Measurements from ENCODE around the gene POU6F2. TPM values are rescaled to one million over a fixed set of nuclear protein-coding genes. Genes with fewer than 3 reads are reported as not detected.
"Not testable (repeated sequence)": the region's sequence is repeated elsewhere in the genome, so short reads cannot be mapped to it uniquely, and the experiment has no call there.

The POU6F2 gene
- total and polyA plus RNA-seq, 12 donors: 0.03 to 0.31 (median 0.19) TPM; not detected in 9

DNA sequence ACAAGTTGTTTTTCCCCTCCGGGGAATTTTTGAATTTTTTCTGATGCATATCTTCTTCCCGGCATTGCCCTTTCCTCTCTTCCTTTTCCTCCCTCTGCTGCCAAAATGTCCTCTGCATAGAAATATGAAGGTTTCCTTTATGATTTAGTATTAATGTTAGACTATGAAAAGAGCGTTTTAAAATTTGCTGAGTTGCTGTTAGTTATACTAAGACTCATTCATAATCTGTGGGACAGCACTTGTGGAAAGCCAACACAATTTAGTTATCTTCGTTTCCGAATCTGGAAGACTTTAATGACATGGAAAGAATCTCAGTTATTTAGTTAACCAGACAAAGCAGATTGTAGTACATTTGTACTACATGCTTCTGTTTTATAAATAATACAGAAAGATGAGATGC lies 25.0 kb downstream of the POU6F2 start:
- TF ChIP-seq, protein P1, sequence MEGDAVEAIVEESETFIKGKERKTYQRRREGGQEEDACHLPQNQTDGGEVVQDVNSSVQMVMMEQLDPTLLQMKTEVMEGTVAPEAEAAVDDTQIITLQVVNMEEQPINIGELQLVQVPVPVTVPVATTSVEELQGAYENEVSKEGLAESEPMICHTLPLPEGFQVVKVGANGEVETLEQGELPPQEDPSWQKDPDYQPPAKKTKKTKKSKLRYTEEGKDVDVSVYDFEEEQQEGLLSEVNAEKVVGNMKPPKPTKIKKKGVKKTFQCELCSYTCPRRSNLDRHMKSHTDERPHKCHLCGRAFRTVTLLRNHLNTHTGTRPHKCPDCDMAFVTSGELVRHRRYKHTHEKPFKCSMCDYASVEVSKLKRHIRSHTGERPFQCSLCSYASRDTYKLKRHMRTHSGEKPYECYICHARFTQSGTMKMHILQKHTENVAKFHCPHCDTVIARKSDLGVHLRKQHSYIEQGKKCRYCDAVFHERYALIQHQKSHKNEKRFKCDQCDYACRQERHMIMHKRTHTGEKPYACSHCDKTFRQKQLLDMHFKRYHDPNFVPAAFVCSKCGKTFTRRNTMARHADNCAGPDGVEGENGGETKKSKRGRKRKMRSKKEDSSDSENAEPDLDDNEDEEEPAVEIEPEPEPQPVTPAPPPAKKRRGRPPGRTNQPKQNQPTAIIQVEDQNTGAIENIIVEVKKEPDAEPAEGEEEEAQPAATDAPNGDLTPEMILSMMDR (IDR thresholded peaks at IDR 0.05): no peak
- TF ChIP-seq POLR2A (IDR thresholded peaks at IDR 0.05): no peak
- no peak for DNase-seq
- WGBS, 4 donors: 54 to 62% (median 57%) methylated on average over 5 of the region's 5 CpGs
- no peaks in the 10 kb centered on the region for H3K4me1 ChIP-seq (replicated peaks in 1 of 2)
- intact Hi-C loops (cut with DNase I): no loop called here
- no peaks in the 10 kb centered on the region for H3K27me3 ChIP-seq
- H3K4me3 ChIP-seq: no peak overlapping the region
- no peaks in the 10 kb centered on the region for H3K36me3 ChIP-seq (replicated peaks in 1 of 2)
- H3K9me3 ChIP-seq (replicated peaks in 1 of 3): no peaks in the 10 kb centered on the region
- H3K27ac ChIP-seq: no peak overlapping the region

DNA sequence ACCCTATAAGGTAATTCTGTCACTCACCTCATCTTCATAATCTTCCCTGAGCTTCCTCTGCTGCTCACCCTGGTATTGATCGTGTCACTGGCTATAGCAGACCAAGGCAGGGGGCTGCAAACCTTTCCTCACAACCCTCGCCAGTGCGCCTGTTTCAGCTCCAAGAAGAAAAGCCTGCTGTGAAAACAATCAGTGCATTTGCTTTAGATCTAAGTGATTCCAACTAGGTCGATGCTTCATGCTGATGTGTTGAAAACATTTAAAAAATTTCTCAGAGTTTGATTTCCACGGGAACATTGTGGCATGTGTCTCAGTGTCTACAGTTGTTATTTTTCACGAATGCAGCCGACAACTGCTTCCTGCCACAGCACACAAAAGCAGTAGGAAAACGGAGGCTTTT lies 27.3 kb downstream of the POU6F2 start:
- H3K27me3 ChIP-seq: no peaks in the 10 kb centered on the region
- intact Hi-C loops (cut with DNase I): no loop called here
- H3K4me3 ChIP-seq: no peak overlapping the region
- H3K27ac ChIP-seq: no peak overlapping the region
- TF ChIP-seq, protein P1 (IDR thresholded peaks at IDR 0.05): no peak
- TF ChIP-seq POLR2A (IDR thresholded peaks at IDR 0.05): no peak
- H3K36me3 ChIP-seq (replicated peaks in 1 of 2): no peaks in the 10 kb centered on the region
- H3K4me1 ChIP-seq (replicated peaks in 1 of 2): no peaks in the 10 kb centered on the region
- WGBS, 4 donors: 44 to 48% (median 47%) methylated on average over 8 of the region's 8 CpGs
- no peaks in the 10 kb centered on the region for H3K9me3 ChIP-seq (replicated peaks in 1 of 3)
- DNase-seq: no peak

GRCh38 chr7:39005461-39005860 lies 27.8 kb downstream of the POU6F2 start:
- intact Hi-C loops (cut with DNase I): no loop called here
- WGBS, 4 donors: 60 to 93% (median 80%) methylated on average over 5 to 6 of the region's 6 CpGs
- no peaks in the 10 kb centered on the region for H3K9me3 ChIP-seq (replicated peaks in 1 of 3)
- TF ChIP-seq POLR2A (IDR thresholded peaks at IDR 0.05): no peak
- TF ChIP-seq, protein P1 (IDR thresholded peaks at IDR 0.05): no peak
- no peak overlapping the region for H3K27ac ChIP-seq
- no peak for DNase-seq
- no peaks in the 10 kb centered on the region for H3K4me1 ChIP-seq (replicated peaks in 1 of 2)
- H3K27me3 ChIP-seq: no peaks in the 10 kb centered on the region
- no peak overlapping the region for H3K4me3 ChIP-seq
- H3K36me3 ChIP-seq (replicated peaks in 1 of 2): no peaks in the 10 kb centered on the region

DNA sequence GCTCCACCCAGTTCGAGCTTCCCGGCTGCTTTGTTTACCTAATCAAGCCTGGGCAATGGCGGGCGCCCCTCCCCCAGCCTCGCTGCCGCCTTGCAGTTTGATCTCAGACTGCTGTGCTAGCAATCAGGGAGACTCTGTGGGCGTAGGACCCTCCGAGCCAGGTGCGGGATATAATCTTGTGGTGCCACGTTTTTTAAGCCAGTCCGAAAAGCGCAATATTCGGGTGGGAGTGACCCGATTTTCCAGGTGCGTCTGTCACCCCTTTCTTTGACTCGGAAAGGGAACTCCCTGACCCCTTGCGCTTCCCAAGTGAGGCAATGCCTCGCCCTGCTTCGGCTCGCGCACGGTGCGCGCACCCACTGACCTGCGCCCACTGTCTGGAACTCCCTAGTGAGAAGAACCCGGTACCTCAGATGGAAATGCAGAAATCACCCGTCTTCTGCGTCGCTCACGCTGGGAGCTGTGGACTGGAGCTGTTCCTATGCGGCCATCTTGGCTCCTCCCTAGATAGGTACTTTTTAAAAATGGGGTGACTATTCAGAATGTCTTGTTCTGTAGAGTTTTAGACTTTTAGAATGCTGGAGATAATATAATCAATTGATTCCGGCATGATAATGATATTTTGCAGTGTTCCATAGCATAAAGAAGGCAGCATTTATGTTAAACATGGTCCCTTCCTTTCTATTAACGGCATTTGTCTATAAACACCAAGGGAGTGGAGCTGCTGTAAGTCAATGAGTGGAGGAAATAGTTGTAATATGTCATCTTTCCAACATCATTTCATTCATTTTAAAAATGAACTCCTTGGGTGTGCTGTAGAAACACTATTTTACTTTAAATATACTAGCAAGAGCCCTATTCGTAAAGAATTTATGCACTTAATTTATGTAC lies 35.6 kb downstream of the POU6F2 start:
- H3K9me3 ChIP-seq (replicated peaks in 1 of 3); H3K36me3 ChIP-seq (replicated peaks in 1 of 2); intact Hi-C loops (cut with DNase I); DNase-seq; H3K4me3 ChIP-seq; H3K27ac ChIP-seq; H3K27me3 ChIP-seq; H3K4me1 ChIP-seq (replicated peaks in 1 of 2): not testable (repeated sequence)
- 87 to 92% (median 89%) methylated on average over 24 to 27 of the region's 34 CpGs for WGBS, 4 donors

- WGBS, 4 donors: 88 to 93% (median 89%) methylated on average over 9 of the region's 9 CpGs
- DNase-seq: no peak
- H3K27ac ChIP-seq: no peak overlapping the region
- H3K36me3 ChIP-seq (replicated peaks in 1 of 2): no peaks in the 10 kb centered on the region
- H3K27me3 ChIP-seq: no peaks in the 10 kb centered on the region
- H3K9me3 ChIP-seq (replicated peaks in 1 of 3): no peaks in the 10 kb centered on the region
- TF ChIP-seq POLR2A (IDR thresholded peaks at IDR 0.05): no peak
- TF ChIP-seq, protein P1 (IDR thresholded peaks at IDR 0.05): no peak
- H3K4me1 ChIP-seq (replicated peaks in 1 of 2): no peaks in the 10 kb centered on the region
- H3K4me3 ChIP-seq: no peak overlapping the region
- intact Hi-C loops (cut with DNase I): no loop called here
Observed at GRCh38 chr7:39016609-39017008, 38.9 kb downstream of the POU6F2 start.
